Measurements from ENCODE around the gene CNOT11.
"Not testable (repeated sequence)": the region's sequence is repeated elsewhere in the genome, so short reads cannot be mapped to it uniquely, and the experiment has no call there.

Gene CNOT11

GRCh38 chr2:101252408-101253012, at the start of gene CNOT11:
Gene CNOT11 (plus strand): TSS chr2:101252886. CDS start chr2:101252965, 79 bp downstream.
- Histone ChIP-seq H3K27me3 (ENCODE audit: insufficient read depth, low read depth, severe bottlenecking) (no peaks in the 10 kb centered on the region), H3K27ac (peak within 1 kb of the TSS; percentile 98), H3K9me3 (ENCODE audit: severe bottlenecking) (peaks cover 4% of the 10 kb centered on the region), H3K36me3 (peaks cover 19% of the 10 kb centered on the region), H3K4me3 (ENCODE audit: low read depth, low read length) (peak within 1 kb of the TSS; percentile 51)
- TF ChIP-seq, protein P1, sequence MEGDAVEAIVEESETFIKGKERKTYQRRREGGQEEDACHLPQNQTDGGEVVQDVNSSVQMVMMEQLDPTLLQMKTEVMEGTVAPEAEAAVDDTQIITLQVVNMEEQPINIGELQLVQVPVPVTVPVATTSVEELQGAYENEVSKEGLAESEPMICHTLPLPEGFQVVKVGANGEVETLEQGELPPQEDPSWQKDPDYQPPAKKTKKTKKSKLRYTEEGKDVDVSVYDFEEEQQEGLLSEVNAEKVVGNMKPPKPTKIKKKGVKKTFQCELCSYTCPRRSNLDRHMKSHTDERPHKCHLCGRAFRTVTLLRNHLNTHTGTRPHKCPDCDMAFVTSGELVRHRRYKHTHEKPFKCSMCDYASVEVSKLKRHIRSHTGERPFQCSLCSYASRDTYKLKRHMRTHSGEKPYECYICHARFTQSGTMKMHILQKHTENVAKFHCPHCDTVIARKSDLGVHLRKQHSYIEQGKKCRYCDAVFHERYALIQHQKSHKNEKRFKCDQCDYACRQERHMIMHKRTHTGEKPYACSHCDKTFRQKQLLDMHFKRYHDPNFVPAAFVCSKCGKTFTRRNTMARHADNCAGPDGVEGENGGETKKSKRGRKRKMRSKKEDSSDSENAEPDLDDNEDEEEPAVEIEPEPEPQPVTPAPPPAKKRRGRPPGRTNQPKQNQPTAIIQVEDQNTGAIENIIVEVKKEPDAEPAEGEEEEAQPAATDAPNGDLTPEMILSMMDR (IDR thresholded peaks at IDR 0.05; ENCODE audit: low read depth, low read length) = no peak
- DNase-seq = peak; percentile 99

GRCh38 chr2:101204400-101205115, 48.1 kb upstream of the CNOT11 start:
- TF ChIP-seq, protein P1 (IDR thresholded peaks at IDR 0.05; ENCODE audit: low read depth, low read length) = no peak
- Histone ChIP-seq H3K9me3 (ENCODE audit: severe bottlenecking) (no peaks in the 10 kb centered on the region), H3K36me3 (no peaks in the 10 kb centered on the region), H3K27ac (no peak overlapping the region), H3K27me3 (ENCODE audit: insufficient read depth, low read depth, severe bottlenecking) (no peaks in the 10 kb centered on the region), H3K4me3 (ENCODE audit: low read depth, low read length) (no peak overlapping the region)
- no peak for DNase-seq

DNA sequence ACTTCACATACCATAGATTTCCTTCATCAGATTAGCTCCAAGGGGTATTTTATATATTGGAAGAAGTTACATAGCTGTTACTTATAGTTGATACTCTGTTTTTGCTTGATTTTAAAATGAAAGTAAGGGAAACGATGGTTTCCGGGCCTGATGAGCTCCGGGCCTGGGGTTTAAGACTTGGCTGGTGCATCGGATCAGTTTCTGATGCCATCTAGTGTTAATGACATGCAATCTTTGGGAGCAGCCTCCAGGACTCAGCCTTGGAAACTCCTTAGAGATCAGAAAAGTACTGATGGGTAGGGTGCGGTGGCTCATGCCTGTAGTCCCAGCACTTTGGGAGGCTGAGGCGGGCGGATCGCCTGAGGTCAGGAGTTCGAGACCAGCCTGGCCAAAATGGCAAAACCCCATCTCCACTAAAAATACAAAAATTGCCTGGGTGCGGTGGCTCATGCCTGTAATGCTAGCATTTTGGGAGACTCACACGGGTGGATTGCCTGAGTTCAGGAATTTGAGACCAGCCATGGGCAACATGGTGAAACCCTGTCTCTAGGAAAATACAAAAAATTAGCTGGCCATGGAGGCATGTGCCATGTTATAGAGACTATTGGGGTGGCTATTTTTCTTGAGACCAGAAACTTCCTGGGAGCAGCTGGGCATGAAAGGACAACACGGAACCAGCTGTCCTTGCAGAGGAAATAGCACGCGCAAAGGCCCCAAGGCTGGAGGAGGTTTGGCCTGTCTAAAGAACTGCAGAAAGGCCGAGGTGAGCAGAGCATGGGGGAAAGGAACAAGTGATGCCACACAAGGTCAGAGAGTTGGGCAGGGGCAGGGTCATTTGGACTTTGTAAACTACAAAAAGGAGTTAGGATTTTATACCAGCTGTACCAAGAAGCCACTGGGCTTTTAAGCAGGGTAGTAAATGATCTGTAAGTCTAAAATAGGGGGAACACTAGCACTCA, 46.9 kb upstream of the CNOT11 start:
- Histone ChIP-seq H3K27me3 (ENCODE audit: insufficient read depth, low read depth, severe bottlenecking) (no peaks in the 10 kb centered on the region), H3K4me3 (ENCODE audit: low read depth, low read length) (peak overlapping the region; percentile 33), H3K27ac (no peak overlapping the region), H3K36me3 (no peaks in the 10 kb centered on the region), H3K9me3 (ENCODE audit: severe bottlenecking) (no peaks in the 10 kb centered on the region)
- TF ChIP-seq, protein P1 (IDR thresholded peaks at IDR 0.05; ENCODE audit: low read depth, low read length) = peak; percentile 63
- peak; percentile 65 for DNase-seq

GRCh38 chr2:101208830-101209229, 43.9 kb upstream of the CNOT11 start:
- no peak overlapping the region for H3K4me3 ChIP-seq (ENCODE audit: low read depth, low read length)
- no peaks in the 10 kb centered on the region for H3K9me3 ChIP-seq (ENCODE audit: severe bottlenecking)
- no peak overlapping the region for H3K27ac ChIP-seq
- H3K36me3 ChIP-seq = no peaks in the 10 kb centered on the region
- DNase-seq = no peak
- TF ChIP-seq, protein P1 (IDR thresholded peaks at IDR 0.05; ENCODE audit: low read depth, low read length) = no peak
- no peaks in the 10 kb centered on the region for H3K27me3 ChIP-seq (ENCODE audit: insufficient read depth, low read depth, severe bottlenecking)

DNA sequence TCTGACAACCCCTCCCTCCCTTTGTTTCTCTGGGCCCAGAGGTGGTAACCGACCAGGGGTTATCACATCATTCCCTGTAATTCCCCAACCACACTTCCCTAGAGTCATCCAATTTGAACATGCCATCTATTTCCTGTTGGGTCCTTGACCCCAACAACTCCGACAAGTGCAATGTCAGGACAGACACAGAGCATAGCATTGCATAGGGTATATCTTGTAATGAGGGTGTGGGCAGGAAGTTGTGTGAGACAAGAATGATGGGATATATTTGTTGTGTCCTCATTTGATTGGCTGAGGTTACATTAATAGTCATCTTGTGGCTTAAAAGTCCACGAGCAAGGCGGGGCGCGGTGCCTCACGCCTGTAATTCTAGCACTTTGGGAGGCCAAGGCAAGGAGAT, 33.4 kb upstream of the CNOT11 start:
- TF ChIP-seq, protein P1 (IDR thresholded peaks at IDR 0.05; ENCODE audit: low read depth, low read length) = no peak
- Histone ChIP-seq H3K9me3 (ENCODE audit: severe bottlenecking) (no peaks in the 10 kb centered on the region), H3K4me3 (ENCODE audit: low read depth, low read length) (no peak overlapping the region), H3K36me3 (no peaks in the 10 kb centered on the region), H3K27ac (no peak overlapping the region), H3K27me3 (ENCODE audit: insufficient read depth, low read depth, severe bottlenecking) (no peaks in the 10 kb centered on the region)
- no peak for DNase-seq

DNA sequence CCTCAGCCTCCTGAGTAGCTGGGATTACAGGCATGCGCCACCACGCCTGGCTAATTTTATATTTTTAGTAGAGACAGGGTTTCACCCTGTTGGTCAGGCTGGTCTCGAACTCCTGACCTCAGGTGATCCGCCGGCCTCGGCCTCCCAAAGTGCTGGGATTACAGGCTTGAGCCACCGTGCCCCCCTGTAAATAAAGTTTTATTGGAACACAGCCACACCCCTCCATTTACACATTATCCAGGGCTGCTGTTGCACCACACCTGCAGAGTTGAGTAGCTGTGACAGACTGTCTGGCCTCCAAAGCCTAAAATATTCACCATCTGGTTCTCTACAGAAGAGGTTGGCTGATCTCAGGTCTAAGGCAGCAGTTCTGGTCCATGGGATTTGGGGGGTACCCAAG, 32.6 kb upstream of the CNOT11 start:
- H3K4me3 ChIP-seq (ENCODE audit: low read depth, low read length); H3K27ac ChIP-seq; DNase-seq; H3K27me3 ChIP-seq (ENCODE audit: insufficient read depth, low read depth, severe bottlenecking); H3K36me3 ChIP-seq; H3K9me3 ChIP-seq (ENCODE audit: severe bottlenecking): not testable (repeated sequence)
